ENCODE measurements around the gene MLPH.

DNA sequence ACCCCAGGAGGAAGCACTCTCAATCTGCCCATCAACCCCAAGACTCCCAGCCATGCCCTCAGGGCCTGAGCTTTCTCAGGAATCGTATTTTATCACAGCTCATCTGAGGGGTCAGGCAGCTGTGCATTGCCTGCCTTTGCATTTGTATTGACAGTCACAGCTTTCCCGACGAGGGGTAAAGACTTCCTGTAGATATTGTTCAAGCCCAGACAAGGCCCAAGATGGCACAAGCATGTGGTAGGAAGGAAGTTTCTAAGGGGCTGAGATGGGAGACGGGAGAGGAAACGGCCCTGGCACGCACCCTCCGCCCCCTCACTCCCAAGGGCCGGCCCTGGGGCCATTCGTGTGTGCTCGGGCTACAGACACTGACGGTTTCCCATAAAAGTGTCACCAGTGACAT lies 45.1 kb downstream of the MLPH start:
- no peak for TF ChIP-seq POLR2AphosphoS5 (IDR thresholded peaks at IDR 0.05; ENCODE audit: low read depth, low read length)
- no peak for TF ChIP-seq POLR2A (IDR thresholded peaks at IDR 0.05; ENCODE audit: low read depth, low read length)
- TF ChIP-seq TAF1 (IDR thresholded peaks at IDR 0.05; ENCODE audit: low read depth, low read length), result no peak
